Nephron progenitor cell (in vitro differentiated cells): ENCODE measurements around the gene SNX2.

Experiments used
- DNase-seq: peaks from one replicate; pipeline ENCODE4 v3.0.0; 2021
- H3K27ac Mint-ChIP-seq: 2 replicates; pipeline ENCODE4 v1.8.0; 2021; ENCODE audit warnings: mild to moderate bottlenecking, moderate library complexity, mixed read lengths
- H3K27me3 Mint-ChIP-seq: 2 replicates; pipeline ENCODE4 v1.8.0; 2021; ENCODE audit warnings: mild to moderate bottlenecking, low read depth, mixed read lengths; ENCODE audit not compliant: poor library complexity
- H3K36me3 Mint-ChIP-seq: 2 replicates; pipeline ENCODE4 v1.8.0; 2021; ENCODE audit warnings: low read depth, mixed read lengths
- H3K4me1 Mint-ChIP-seq: 2 replicates; pipeline ENCODE4 v1.8.0; 2021; ENCODE audit warnings: mixed read lengths
- H3K4me3 Mint-ChIP-seq: 2 replicates; pipeline ENCODE4 v1.8.0; 2021; ENCODE audit warnings: mild to moderate bottlenecking, moderate library complexity, mixed read lengths
- H3K9me3 Mint-ChIP-seq: 2 replicates; pipeline ENCODE4 v1.8.0; 2021; ENCODE audit warnings: mild to moderate bottlenecking, moderate library complexity, mixed read lengths
- CTCF ChIP-seq: fragments of 200-600 bp; sonication (generic); IDR thresholded peaks from 2 replicates; pipeline ENCODE4 v1.5.0; 2021; ENCODE audit warnings: antibody characterized with exemption

The SNX2 gene

GRCh38 chr5:122753500-122753899, 21.4 kb upstream of the SNX2 start:
- H3K4me1 Mint-ChIP-seq: peaks cover 32% of the 10 kb centered on the region
- no peak overlapping the region for H3K4me3 Mint-ChIP-seq
- no peak overlapping the region for H3K27ac Mint-ChIP-seq
- no peaks in the 10 kb centered on the region for H3K36me3 Mint-ChIP-seq
- no peak for TF ChIP-seq CTCF
- H3K9me3 Mint-ChIP-seq: no peaks in the 10 kb centered on the region
- peaks cover 3% of the 10 kb centered on the region for H3K27me3 Mint-ChIP-seq
- no peak for DNase-seq

- no peak overlapping the region for H3K4me3 Mint-ChIP-seq
- H3K9me3 Mint-ChIP-seq: peaks cover 4% of the 10 kb centered on the region
- peaks cover 6% of the 10 kb centered on the region for H3K27me3 Mint-ChIP-seq
- no peak for TF ChIP-seq CTCF
- H3K4me1 Mint-ChIP-seq: peaks cover 44% of the 10 kb centered on the region
- DNase-seq: no peak
- peak overlapping the region; percentile 70 for H3K27ac Mint-ChIP-seq
- H3K36me3 Mint-ChIP-seq: no peaks in the 10 kb centered on the region
These were observed 19.1 kb upstream of the SNX2 start for GRCh38 chr5:122755783-122756182.

- H3K4me3 Mint-ChIP-seq: no peak overlapping the region
- TF ChIP-seq CTCF: no peak
- H3K36me3 Mint-ChIP-seq: no peaks in the 10 kb centered on the region
- peaks cover 6% of the 10 kb centered on the region for H3K27me3 Mint-ChIP-seq
- no peak for DNase-seq
- peak overlapping the region; percentile 70 for H3K27ac Mint-ChIP-seq
- H3K9me3 Mint-ChIP-seq: peaks cover 4% of the 10 kb centered on the region
- peaks cover 41% of the 10 kb centered on the region for H3K4me1 Mint-ChIP-seq
These were observed 18.5 kb upstream of the SNX2 start for GRCh38 chr5:122756264-122756911.

- H3K4me3 Mint-ChIP-seq: no peak overlapping the region
- no peak for TF ChIP-seq CTCF
- H3K36me3 Mint-ChIP-seq: no peaks in the 10 kb centered on the region
- peaks cover 37% of the 10 kb centered on the region for H3K4me1 Mint-ChIP-seq
- H3K27me3 Mint-ChIP-seq: peaks cover 6% of the 10 kb centered on the region
- H3K9me3 Mint-ChIP-seq: peaks cover 4% of the 10 kb centered on the region
- H3K27ac Mint-ChIP-seq: no peak overlapping the region
- DNase-seq: no peak
These were observed 17.6 kb upstream of the SNX2 start for GRCh38 chr5:122757285-122757684.

GRCh38 chr5:122759241-122760070, 15.4 kb upstream of the SNX2 start:
- DNase-seq: no peak
- H3K4me1 Mint-ChIP-seq: peaks cover 37% of the 10 kb centered on the region
- H3K4me3 Mint-ChIP-seq: no peak overlapping the region
- peaks cover 4% of the 10 kb centered on the region for H3K9me3 Mint-ChIP-seq
- H3K27me3 Mint-ChIP-seq: peaks cover 6% of the 10 kb centered on the region
- no peak overlapping the region for H3K27ac Mint-ChIP-seq
- H3K36me3 Mint-ChIP-seq: no peaks in the 10 kb centered on the region
- no peak for TF ChIP-seq CTCF
